Glutamatergic neuron (in vitro differentiated cells): ENCODE measurements around the gene TSPAN31. TPM values are rescaled to one million over a fixed set of nuclear protein-coding genes. Genes with fewer than 3 reads are reported as not detected.

ENCODE experiments used
- DNase-seq: peaks from one replicate; pipeline ENCODE4 v3.0.0; 2022
- H3K27ac Mint-ChIP-seq: one replicate; pipeline ENCODE4 v1.8.0; 2020; ENCODE audit warnings: mild to moderate bottlenecking, mixed read lengths, inconsistent platforms; ENCODE audit not compliant: unreplicated experiment
- H3K27me3 Mint-ChIP-seq: one replicate; pipeline ENCODE4 v1.8.0; 2020; ENCODE audit warnings: mild to moderate bottlenecking, moderate library complexity, mixed read lengths, inconsistent platforms; ENCODE audit not compliant: unreplicated experiment
- H3K36me3 Mint-ChIP-seq: one replicate; pipeline ENCODE4 v1.8.0; 2020; ENCODE audit warnings: mild to moderate bottlenecking, mixed read lengths, inconsistent platforms; ENCODE audit not compliant: unreplicated experiment
- H3K4me1 Mint-ChIP-seq: one replicate; pipeline ENCODE4 v1.8.0; 2020; ENCODE audit warnings: mild to moderate bottlenecking, low read depth, mixed read lengths, inconsistent platforms; ENCODE audit not compliant: unreplicated experiment
- H3K4me3 Mint-ChIP-seq: one replicate; pipeline ENCODE4 v1.8.0; 2020; ENCODE audit warnings: mild to moderate bottlenecking, mixed read lengths, inconsistent platforms; ENCODE audit not compliant: unreplicated experiment
- H3K9me3 Mint-ChIP-seq: one replicate; pipeline ENCODE4 v1.8.0; 2020; ENCODE audit warnings: mild to moderate bottlenecking, moderate library complexity, mixed read lengths, inconsistent platforms; ENCODE audit not compliant: unreplicated experiment
- CTCF ChIP-seq: fragments of 200-600 bp; sonication (generic); IDR thresholded peaks from one replicate; pipeline ENCODE4 v1.5.0; 2021; ENCODE audit not compliant: partially characterized antibody, unreplicated experiment
- total RNA-seq: library from RNA; stranded (reverse); fragmentation: NEBNext Ultra II Directional; extraction: Animal tissue kit (Norgen Biotek cat#: 25700); gene quantifications from one replicate; pipeline ENCODE4 v1.2.1, GENCODE V29; 2021; ENCODE audit not compliant: unreplicated experiment

TSPAN31 gene
- total RNA-seq, 1 donor from 2014 or later: 27.2 TPM

- DNase-seq: no peak
- H3K27ac Mint-ChIP-seq: no peak overlapping the region
Measured at GRCh38 chr12:57715786-57716185, 29.1 kb upstream of the TSPAN31 start.

GRCh38 chr12:57716305-57716704, 28.5 kb upstream of the TSPAN31 start:
- Mint-ChIP-seq H3K4me1 (peaks cover 4% of the 10 kb centered on the region), H3K4me3 (no peak overlapping the region), H3K36me3 (peaks cover 23% of the 10 kb centered on the region), H3K9me3 (peaks cover 4% of the 10 kb centered on the region), H3K27ac (no peak overlapping the region), H3K27me3 (no peaks in the 10 kb centered on the region)
- TF ChIP-seq CTCF: no peak
- no peak for DNase-seq

More at GRCh38 chr12:57715786-57716185, 29.1 kb upstream of the TSPAN31 start:
- H3K4me1 Mint-ChIP-seq: peaks cover 4% of the 10 kb centered on the region
- H3K27me3 Mint-ChIP-seq: no peaks in the 10 kb centered on the region
- H3K36me3 Mint-ChIP-seq: peaks cover 23% of the 10 kb centered on the region
- H3K9me3 Mint-ChIP-seq: peaks cover 3% of the 10 kb centered on the region
- TF ChIP-seq CTCF: no peak
- no peak overlapping the region for H3K4me3 Mint-ChIP-seq

GRCh38 chr12:57717131-57717530, 27.7 kb upstream of the TSPAN31 start:
- no peak overlapping the region for H3K4me3 Mint-ChIP-seq
- H3K27me3 Mint-ChIP-seq: no peaks in the 10 kb centered on the region
- DNase-seq: no peak
- peaks cover 4% of the 10 kb centered on the region for H3K9me3 Mint-ChIP-seq
- H3K36me3 Mint-ChIP-seq: peaks cover 16% of the 10 kb centered on the region
- no peak overlapping the region for H3K27ac Mint-ChIP-seq
- peaks cover 4% of the 10 kb centered on the region for H3K4me1 Mint-ChIP-seq
- TF ChIP-seq CTCF: no peak

- Mint-ChIP-seq H3K36me3 (peaks cover 14% of the 10 kb centered on the region), H3K9me3 (peaks cover 6% of the 10 kb centered on the region), H3K4me1 (peaks cover 5% of the 10 kb centered on the region), H3K27ac (no peak overlapping the region), H3K27me3 (peaks cover 3% of the 10 kb centered on the region), H3K4me3 (peak overlapping the region; percentile 30)
- no peak for TF ChIP-seq CTCF
- no peak for DNase-seq
Measured at GRCh38 chr12:57717846-57718640, 26.8 kb upstream of the TSPAN31 start.
